T-helper 2 cell (primary cell): ENCODE results near the gene INTS3.
A peak's percentile ranks its signal among the peaks of the same experiment; 100 is the strongest.

Experiments used
- DNase-seq, 5 experiments: peaks; one replicate each; pipeline versions ENCODE4 v3.0.0 to v3.0.0-alpha.2; 2012 to 2022
- total RNA-seq, 2 donors: gene quantifications; one replicate each; lab custom pipeline; 2026; lab: John Stamatoyannopoulos, UW

Gene INTS3, protein sequence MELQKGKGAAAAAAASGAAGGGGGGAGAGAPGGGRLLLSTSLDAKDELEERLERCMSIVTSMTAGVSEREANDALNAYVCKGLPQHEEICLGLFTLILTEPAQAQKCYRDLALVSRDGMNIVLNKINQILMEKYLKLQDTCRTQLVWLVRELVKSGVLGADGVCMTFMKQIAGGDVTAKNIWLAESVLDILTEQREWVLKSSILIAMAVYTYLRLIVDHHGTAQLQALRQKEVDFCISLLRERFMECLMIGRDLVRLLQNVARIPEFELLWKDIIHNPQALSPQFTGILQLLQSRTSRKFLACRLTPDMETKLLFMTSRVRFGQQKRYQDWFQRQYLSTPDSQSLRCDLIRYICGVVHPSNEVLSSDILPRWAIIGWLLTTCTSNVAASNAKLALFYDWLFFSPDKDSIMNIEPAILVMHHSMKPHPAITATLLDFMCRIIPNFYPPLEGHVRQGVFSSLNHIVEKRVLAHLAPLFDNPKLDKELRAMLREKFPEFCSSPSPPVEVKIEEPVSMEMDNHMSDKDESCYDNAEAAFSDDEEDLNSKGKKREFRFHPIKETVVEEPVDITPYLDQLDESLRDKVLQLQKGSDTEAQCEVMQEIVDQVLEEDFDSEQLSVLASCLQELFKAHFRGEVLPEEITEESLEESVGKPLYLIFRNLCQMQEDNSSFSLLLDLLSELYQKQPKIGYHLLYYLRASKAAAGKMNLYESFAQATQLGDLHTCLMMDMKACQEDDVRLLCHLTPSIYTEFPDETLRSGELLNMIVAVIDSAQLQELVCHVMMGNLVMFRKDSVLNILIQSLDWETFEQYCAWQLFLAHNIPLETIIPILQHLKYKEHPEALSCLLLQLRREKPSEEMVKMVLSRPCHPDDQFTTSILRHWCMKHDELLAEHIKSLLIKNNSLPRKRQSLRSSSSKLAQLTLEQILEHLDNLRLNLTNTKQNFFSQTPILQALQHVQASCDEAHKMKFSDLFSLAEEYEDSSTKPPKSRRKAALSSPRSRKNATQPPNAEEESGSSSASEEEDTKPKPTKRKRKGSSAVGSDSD
- total RNA-seq, result 58.9 to 71.0 reads per million in 2 donors

DNA sequence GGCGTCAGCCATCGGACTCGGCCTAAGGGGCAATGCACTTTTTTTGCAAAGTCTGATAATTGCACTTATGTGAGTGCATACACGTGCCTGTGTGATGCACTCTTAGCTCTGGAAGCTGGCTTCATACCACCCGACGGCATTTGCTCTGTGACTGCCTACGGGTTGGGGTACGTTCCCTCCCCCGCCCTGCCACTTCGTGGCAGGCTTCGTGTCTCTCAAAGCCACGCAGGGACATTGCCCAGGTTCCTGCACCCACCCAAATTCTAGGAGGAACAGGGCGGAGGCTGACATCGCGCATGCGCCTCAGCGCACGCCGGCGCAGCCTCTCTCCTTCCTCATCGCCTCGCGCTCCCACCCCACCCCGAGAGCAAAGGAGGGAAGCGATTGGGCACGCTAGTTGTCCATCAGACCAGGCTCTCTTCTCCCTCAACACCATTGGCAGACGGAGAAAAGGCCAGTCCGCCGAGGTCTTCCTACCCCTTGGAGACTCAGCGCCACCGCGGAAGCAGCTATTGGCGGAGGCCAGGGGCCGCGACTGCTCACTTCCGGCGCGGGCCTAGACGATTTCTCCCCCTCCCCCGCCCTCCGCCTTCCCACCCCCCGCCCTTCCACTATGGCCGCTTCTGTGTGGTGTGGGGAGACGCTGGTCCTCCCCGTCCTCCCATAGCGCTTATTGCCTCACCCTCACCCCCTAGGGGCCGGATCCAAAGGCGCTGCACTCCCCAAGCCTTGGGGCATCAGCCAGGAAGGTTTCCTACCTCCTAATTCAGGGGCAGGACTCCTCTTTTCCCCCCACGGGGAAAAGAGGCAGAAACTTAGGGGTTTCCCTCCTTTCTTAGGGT lies at the start of gene INTS3:
Gene INTS3 (plus strand): TSS at position 588 of the 842 bp plus-strand sequence. CDS start 585 bp downstream, outside the sequence.
- DNase-seq, result peak; percentile 96 to 100 (median 99)

DNA sequence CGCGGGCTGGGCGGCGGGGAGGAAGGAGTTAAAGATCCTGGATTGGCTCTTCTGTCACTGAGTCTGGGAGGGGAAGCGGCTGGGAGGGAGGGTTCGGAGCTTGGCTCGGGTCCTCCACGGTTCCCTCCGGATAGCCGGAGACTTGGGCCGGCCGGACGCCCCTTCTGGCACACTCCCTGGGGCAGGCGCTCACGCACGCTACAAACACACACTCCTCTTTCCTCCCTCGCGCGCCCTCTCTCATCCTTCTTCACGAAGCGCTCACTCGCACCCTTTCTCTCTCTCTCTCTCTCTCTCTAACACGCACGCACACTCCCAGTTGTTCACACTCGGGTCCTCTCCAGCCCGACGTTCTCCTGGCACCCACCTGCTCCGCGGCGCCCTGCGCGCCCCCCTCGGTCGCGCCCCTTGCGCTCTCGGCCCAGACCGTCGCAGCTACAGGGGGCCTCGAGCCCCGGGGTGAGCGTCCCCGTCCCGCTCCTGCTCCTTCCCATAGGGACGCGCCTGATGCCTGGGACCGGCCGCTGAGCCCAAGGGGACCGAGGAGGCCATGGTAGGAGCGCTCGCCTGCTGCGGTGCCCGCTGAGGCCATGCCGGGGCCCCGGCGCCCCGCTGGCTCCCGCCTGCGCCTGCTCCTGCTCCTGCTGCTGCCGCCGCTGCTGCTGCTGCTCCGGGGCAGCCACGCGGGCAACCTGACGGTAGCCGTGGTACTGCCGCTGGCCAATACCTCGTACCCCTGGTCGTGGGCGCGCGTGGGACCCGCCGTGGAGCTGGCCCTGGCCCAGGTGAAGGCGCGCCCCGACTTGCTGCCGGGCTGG lies 49.1 kb upstream of the INTS3 start, which contains the start of gene NPR1:
Gene NPR1 (plus strand): TSS at position 170 of the 818 bp plus-strand sequence. CDS start 421 bp downstream, at position 591.
- peak in 1 of 5 experiments; percentile 37 for DNase-seq

DNA sequence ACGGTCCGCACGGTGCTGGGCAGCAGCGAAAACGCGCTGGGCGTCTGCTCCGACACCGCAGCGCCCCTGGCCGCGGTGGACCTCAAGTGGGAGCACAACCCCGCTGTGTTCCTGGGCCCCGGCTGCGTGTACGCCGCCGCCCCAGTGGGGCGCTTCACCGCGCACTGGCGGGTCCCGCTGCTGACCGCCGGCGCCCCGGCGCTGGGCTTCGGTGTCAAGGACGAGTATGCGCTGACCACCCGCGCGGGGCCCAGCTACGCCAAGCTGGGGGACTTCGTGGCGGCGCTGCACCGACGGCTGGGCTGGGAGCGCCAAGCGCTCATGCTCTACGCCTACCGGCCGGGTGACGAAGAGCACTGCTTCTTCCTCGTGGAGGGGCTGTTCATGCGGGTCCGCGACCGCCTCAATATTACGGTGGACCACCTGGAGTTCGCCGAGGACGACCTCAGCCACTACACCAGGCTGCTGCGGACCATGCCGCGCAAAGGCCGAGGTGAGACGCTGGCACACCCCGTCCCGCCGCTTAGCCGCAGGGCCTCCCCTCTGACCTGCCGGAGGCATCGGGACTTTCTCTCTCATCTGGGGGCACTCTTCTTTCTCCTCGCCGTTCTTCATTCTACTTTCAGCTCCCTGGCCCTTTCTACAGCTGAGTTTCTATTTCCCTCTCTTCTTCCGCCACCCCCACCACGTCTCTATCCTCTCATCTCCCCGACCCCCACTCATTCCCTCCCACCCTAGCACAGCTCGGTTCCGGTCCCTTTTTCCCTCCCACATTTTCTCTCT lies 48.3 kb upstream of the INTS3 start:
- peak in 1 of 5 experiments; percentile 41 for DNase-seq

DNA sequence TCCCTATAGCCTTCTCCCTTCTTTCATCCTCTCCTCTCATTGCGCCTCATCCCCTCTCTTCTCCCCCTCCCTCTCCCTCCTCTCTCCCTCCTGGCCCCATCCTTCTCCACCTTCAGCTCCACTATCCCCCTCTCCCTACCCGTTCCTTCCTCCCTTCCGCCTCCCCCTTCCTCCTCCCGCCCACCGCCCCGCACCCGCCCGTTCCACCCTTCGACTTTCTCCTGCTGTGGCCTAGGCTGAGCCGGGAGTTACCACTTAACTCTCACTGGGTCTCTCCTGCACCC lies 47.8 kb upstream of the INTS3 start:
- DNase-seq, result no peak

DNA sequence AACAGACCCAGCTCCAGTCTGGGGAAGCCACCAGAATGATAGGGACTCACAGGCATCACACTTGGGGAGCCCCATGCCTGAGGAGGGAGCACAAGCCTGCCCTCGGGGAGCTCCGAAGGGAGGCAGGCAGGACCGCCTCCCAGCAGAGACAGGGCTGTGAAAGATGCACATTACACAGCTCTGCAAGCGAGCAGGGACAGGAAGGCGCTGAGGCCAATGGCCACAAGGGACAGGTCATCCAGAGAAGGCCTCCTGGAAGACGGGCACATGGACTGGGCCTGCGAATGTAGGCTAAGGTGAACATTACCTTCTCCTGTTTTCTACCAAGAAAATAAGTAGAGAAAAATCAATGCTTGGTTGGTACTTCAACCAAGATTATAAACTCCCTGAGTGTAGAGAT lies 45.1 kb upstream of the INTS3 start:
- no peak for DNase-seq

DNA sequence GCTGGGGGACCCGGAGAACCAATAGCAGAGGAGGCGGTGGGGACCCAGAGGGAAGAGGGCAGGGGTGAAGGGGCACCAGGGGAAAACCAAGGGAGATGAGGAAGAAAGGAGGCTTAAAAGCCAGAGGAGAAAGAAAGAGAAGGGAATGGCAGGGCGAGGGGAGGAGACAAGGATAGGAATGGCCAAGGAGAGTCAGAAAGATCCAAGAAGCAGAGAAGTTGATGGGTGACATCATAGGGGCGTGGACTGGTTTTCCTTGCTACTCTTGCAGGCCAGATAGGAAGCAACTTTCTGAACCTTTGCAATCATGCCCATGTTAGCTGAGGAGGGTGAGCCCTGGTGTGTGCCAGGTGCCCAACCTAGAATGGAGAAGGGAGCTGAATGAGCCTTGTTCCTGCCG lies 44.0 kb upstream of the INTS3 start:
- no peak for DNase-seq

DNA sequence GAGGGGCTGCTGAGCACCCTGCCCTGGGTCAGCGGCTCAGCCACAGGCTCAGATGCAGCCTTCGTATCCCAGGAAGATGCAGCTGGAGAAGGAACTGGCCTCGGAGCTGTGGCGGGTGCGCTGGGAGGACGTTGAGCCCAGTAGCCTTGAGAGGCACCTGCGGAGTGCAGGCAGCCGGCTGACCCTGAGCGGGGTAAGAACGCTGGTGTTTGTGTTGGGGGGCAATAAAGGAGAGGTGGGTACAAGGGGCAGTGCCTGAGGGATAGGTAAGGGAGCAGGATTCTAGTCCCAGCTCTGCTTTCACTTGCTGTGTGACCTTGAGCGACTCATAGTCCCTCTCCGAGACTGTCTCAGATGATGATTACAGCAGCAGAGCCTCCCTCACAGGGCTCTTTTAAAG lies 43.0 kb upstream of the INTS3 start:
- DNase-seq, result no peak

DNA sequence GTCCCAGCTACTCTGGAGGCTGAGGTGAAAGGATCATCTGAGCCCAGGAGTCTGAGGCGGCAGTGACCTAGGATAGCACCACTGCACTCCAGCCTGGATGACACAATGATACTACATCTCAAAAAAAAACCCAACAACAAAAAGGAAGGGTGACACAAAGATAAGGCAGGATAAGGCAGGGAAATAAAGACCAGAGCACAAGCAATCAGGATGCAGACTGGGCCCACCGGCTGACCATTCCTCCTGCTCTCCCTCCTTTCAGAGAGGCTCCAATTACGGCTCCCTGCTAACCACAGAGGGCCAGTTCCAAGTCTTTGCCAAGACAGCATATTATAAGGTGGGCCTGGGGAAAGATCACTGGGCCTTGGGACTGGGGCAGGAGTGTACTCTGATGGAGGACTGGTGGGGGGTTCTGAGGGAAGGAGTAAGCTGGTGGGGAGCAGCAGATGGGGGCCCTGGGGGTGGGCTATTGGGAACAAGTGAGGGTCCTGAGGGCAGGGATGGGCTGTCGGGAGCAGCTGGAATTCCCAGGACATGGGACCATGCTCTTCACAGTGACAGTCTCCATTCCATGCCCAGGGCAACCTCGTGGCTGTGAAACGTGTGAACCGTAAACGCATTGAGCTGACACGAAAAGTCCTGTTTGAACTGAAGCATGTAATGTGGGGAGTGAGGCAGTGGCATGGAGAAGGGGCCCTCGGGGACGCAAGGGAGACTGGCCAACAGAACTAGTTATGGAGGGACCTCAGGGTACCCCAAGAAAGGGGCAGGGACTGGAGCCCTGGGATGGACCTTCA lies 42.1 kb upstream of the INTS3 start:
- DNase-seq, result no peak

DNA sequence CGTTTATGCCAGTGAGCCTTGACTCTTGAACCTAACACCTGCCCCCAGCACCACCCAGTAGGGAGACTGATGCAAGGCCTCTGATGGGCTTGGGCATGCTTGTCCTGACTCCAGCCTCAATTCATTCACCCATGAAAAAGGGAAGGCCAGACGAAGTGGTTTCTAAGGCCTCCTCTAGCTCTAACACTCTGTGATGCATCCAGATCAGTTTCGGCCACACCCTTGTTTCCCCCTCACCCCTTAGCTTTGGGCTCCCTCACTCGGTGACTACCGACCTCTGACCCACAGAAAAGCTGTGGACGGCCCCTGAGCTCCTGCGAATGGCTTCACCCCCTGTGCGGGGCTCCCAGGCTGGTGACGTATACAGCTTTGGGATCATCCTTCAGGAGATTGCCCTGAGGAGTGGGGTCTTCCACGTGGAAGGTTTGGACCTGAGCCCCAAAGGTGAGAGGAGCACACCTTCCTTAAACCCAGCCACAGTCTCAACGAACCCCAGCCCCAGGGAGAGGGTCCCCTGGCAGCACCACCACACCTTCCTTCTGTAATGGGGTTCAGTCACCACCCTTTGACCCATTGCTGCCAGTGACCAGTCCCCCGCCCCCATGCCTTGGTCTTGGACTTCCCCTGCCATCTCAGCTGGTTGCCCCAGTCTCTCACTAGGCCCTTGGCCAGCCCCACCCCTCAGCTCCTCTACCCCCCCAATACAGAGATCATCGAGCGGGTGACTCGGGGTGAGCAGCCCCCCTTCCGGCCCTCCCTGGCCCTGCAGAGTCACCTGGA lies 40.3 kb upstream of the INTS3 start:
- no peak for DNase-seq

DNA sequence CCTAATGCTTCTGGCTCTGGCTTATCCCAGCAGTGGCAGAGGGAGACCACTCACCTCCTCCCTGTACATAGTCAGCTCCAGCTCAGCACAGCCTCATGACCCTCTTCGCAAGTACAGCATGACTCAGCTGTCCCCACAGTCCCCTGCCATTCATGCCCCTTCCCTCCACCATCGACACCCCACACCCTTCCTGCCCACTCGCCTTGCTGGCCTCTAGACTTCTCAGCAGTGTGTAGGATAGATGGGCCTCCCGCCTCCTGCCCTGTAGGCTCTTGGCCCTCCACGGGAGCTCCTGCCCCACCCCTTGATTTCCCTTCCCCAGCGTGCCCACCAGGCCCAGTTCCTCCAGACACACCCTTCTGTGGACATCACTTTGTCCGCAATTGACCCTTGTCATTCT lies 39.6 kb upstream of the INTS3 start:
- no peak for DNase-seq

DNA sequence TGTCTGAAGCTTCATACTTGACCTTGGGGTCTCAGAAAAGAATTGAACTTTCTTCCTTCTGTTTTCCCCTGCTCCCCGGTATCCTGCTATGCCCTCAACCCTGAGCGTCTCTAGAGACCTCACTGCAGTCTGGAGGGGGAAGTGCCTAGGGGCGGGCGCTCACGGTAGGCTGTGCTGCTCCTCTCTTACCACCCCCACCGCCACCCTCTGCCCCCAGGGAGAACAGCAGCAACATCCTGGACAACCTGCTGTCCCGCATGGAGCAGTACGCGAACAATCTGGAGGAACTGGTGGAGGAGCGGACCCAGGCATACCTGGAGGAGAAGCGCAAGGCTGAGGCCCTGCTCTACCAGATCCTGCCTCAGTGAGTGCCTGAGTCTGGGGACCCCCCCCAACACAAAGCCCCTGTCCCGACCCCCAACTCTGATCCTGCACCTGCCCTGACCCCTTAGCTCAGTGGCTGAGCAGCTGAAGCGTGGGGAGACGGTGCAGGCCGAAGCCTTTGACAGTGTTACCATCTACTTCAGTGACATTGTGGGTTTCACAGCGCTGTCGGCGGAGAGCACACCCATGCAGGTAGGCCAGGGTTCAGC lies 39.0 kb upstream of the INTS3 start:
- DNase-seq, result no peak

DNA sequence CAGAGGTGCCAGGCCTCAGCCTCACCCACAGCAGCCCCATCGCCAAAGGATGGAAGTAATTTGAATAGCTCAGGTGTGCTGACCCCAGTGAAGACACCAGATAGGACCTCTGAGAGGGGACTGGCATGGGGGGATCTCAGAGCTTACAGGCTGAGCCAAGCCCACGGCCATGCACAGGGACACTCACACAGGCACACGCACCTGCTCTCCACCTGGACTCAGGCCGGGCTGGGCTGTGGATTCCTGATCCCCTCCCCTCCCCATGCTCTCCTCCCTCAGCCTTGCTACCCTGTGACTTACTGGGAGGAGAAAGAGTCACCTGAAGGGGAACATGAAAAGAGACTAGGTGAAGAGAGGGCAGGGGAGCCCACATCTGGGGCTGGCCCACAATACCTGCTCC lies 34.4 kb upstream of the INTS3 start:
- DNase-seq, result no peak

DNA sequence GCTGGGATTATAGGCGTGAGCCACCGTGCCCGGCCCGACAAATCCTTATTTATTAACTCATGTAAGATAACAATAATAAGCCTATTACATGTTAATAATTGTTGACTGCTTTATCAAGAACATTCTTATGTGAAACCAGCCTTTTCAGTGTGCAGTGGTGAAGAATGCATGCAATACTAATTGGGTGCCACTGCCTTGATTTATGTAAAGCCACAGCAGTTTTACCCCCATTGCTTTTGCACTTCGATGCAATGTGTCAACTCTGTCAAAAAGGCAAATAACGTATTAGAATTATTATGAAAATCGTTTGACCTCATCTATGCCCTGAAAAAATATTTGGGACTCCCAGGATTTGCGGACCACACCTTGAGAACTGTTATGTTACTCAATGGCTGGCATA lies 31.1 kb upstream of the INTS3 start:
- DNase-seq, result no peak

DNA sequence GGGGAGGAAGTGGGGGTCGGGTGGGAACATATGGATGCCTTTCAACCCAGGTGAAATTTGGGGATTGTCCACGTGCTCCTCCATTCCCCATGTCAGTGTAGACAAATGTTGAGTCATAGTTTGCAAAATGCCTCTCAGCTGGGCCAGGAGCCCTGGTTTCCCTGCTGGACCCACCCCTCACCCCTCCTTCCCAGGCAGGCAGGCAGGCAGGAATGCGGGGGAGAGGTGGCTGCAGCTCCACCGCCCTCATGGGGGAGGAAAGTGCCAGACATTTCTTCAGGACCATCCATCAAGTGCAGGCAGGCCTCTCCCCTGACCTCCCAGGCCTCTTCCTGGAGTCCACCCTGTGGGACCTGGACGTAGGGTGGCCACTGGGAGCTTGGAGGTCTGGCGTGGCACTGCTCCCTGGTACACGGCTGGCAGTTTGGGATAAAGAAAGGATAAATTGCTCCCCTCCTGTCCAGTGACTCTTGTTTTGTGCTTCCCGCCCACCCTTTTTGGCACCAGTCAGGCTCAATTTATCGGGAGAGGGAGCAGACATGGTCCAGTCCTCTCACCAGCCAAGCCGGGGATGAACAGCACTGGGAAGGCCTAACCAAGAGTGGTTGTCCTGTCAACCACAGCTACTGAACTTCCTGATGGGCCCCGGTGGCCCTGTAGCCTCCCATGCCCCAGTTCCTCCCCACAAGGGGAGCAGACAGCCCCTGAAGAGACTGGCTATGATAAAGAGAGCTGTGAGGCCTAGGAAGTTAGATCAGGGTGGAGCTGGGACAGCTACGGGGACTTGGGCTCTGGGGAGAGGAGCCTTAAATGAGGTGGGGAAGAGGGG lies 30.4 kb upstream of the INTS3 start:
- DNase-seq, result no peak

DNA sequence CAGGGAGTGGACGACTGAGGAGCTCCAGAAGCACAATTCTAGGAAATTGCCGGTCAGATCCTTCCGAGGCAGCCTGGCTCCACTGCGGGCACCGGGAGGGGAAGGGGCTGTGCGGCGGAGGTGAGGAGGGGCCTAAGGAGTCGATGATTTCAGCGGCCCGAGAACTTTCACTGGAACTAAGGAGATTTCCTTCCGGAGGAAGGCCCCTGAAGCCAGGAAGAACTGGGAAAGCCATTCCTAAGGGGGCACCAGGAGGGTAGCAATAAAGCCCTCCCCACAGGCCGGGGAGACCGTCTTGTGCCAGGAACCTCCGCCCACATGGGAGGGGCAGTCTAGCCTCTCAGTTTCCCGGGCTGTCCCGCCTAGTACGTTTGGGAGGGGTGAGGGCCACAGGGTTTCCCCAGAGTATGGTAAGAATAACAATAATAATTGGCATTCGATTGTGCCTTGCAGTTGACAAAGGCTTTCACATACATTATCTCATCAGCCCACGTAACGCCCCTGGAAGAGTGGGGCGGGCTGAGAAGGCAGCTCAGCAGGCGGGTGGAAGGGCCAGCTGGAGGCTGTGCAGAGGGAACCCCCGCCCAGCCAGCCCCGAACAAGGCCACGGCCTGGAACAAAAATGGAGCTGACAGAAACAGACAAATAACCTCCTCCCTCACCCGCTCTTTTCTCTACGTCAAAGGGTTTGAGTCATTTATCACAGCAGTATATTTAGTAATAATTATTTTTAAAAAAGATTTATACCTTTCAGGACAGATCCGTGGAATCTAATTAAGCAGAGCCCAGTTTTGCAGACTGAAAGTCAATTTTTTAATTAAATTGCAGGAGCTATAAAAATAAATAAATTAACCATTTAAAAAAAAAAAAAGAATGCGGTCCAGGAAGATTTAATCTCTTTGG lies 29.6 kb upstream of the INTS3 start:
- DNase-seq, result no peak

DNA sequence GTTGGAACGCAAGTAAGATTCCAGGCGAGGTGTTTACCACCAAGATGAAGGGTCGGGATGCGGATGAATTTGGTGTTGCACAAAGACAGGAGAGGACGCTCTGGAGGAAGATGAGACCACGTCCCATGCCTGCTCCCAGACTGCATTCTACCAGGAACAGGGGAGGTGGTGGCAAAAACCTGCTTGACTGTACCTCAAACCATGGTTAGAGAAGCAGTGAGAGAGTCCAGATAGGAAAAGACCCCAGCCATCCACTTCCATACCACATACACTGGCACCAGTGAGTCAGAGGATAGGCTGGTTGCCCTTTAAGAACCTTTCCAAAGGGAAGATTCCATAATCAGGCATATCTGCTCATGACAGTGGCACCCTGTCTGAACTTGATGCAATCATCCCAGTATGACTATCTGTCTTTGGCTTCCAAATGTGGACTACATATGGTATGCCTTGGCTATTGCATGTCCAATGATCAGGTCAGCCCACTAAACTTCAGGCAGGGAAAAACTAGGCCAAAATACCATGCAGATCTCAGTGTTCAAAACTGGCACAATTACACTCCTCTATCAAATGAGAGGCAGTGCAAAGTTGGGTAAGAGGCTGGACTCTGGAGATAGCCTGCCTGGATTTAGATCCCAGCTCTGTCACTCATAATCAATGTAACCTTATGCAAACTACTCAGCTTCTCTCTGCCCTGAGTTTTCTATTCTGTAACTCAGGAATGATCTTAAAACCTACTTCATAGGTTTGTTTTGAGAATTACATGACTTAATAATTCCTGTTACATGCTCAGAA lies 28.7 kb upstream of the INTS3 start:
- no peak for DNase-seq
